Dendritic cell treated with granulocyte-macrophage colony-stimulating factor and Interleukin-4, amounts not matched to agents 40 ng/mL and 50 ng/mL, for 4 days (primary cell): Measurements from ENCODE around the gene RHOT1.
"Not testable (repeated sequence)": the region's sequence is repeated elsewhere in the genome, so short reads cannot be mapped to it uniquely, and the experiment has no call there.

Experiments used
- H3K27ac Mint-ChIP-seq: one replicate; pipeline ENCODE4 v1.8.0; 2022; ENCODE audit warnings: mild to moderate bottlenecking, mixed read lengths
- H3K27me3 Mint-ChIP-seq: one replicate; pipeline ENCODE4 v1.8.0; 2022; ENCODE audit warnings: mild to moderate bottlenecking, mixed read lengths
- H3K36me3 Mint-ChIP-seq: one replicate; pipeline ENCODE4 v1.8.0; 2022; ENCODE audit warnings: low read depth, mixed read lengths
- H3K4me1 Mint-ChIP-seq: one replicate; pipeline ENCODE4 v1.8.0; 2022; ENCODE audit warnings: low read depth, mixed read lengths
- H3K4me3 Mint-ChIP-seq: one replicate; pipeline ENCODE4 v1.8.0; 2022; ENCODE audit warnings: mild to moderate bottlenecking, moderate library complexity, mixed read lengths
- H3K9me3 Mint-ChIP-seq: one replicate; pipeline ENCODE4 v1.8.0; 2022; ENCODE audit warnings: mixed read lengths
- intact Hi-C: fragments of 100-400 bp; cut with micrococcal nuclease; formaldehyde crosslinking; loops from one replicate; pipeline ENCODE4 v1.15.0; 2022

Gene RHOT1

DNA sequence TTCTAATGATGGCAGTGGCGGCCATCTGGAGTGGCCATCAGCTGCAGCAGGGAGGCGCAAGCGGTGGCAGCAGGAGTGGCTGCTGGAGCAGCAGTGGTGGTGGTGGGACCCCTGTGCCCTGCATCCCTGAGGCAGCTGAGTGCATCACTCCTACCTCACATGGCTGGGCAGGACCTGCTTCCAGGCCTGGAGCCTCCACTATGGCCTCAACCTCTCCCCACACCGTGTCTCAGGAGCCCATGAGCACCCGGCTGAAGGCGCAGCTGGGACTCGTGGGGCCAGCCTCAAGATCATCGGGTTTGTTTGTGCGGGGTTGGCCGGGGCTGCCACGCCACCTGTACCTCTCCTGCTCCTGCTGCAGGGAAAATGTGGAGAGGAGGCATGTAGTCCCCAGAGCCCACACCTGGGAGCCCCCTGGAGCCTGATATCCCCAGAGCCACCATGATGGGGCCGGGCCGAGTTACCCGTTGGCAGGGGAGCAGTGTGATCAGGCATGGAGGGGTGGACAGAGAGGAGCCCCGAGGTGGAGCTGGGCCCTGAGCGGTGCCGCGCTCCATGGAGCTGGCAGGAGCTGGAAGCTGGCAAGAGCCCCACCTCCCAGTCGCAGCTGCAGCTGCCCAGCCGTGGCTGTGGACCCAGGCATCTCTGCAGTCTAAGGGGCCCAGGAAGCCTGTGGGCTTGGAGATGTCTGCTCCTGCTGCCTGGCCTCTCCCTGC, 16.7 kb downstream of the RHOT1 start:
- H3K27ac Mint-ChIP-seq: no peak overlapping the region
- H3K36me3 Mint-ChIP-seq: peaks cover 88% of the 10 kb centered on the region
- peaks cover 8% of the 10 kb centered on the region for H3K4me1 Mint-ChIP-seq
- H3K9me3 Mint-ChIP-seq: no peaks in the 10 kb centered on the region
- no peak overlapping the region for H3K4me3 Mint-ChIP-seq
- intact Hi-C loops: no loop called here
- no peaks in the 10 kb centered on the region for H3K27me3 Mint-ChIP-seq

DNA sequence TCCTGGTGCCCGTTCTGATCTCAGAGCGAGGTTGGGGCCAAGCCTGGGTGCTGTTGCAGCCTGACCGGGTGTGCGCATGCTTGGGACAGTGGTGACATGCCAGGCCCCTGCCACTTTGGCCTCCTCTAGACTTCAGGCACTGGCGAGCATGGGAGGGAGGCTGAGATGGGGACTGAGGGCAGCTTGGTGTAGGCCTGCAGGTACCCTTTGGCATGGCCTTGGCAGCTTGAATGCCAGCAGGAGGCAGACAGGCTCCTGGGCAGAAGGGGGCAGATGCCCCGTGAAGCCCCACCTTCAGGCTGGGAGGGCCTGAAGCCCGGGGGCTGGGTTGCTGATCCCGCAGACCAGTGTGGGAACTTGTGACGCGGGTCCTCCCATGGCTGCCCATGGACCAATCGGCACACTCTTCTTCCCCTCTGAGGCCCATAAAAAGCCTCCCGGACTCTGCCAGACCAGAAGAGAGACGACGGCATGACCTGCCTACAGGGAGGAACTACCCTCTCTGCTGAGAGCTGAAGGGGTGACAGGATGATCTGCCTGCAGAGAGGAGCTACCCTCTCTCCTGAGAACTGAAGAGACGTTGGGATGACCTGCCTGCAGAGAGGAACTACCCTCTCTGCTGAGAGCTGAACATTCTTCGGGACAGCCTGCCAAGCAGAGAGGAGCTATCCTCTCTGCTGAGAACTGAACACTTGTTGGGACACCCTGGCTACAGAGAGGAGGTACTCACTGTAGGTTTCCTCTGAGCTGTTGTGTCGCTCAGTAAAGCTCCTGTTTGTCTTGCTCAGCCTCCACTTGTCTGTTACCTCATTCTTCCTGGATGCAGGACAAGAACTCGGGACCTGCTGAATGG, 17.5 kb downstream of the RHOT1 start:
- peaks cover 8% of the 10 kb centered on the region for H3K4me1 Mint-ChIP-seq
- no peak overlapping the region for H3K4me3 Mint-ChIP-seq
- peaks cover 88% of the 10 kb centered on the region for H3K36me3 Mint-ChIP-seq
- H3K27me3 Mint-ChIP-seq: no peaks in the 10 kb centered on the region
- intact Hi-C loops: no loop called here
- H3K27ac Mint-ChIP-seq: no peak overlapping the region
- H3K9me3 Mint-ChIP-seq: no peaks in the 10 kb centered on the region

- Mint-ChIP-seq H3K4me1 (peaks cover 8% of the 10 kb centered on the region), H3K27ac (no peak overlapping the region), H3K9me3 (no peaks in the 10 kb centered on the region), H3K4me3 (no peak overlapping the region), H3K27me3 (no peaks in the 10 kb centered on the region), H3K36me3 (peaks cover 85% of the 10 kb centered on the region)
- intact Hi-C loops: no loop called here
Observed at GRCh38 chr17:32160526-32160925, 18.2 kb downstream of the RHOT1 start.

DNA sequence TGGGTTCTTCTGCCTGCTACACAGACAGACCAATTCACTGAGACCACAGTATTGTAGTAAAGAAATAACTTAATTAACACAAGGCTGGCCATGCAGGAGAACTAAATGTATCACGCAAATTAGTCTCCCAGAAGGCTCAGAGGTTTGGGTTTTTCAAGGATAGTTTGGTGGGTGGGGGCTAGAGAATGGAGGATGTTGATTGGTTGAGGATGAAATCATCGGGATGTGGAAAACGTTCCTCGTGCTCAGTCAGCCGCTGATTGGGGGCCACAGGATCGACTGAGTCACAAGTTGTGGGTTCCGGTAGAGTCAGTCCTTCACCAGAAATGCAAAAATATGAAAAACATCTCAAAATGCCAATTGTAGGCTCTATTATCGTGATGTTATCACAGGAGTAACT, 18.7 kb downstream of the RHOT1 start:
- peaks cover 8% of the 10 kb centered on the region for H3K4me1 Mint-ChIP-seq
- H3K9me3 Mint-ChIP-seq: no peaks in the 10 kb centered on the region
- H3K4me3 Mint-ChIP-seq: no peak overlapping the region
- H3K27me3 Mint-ChIP-seq: no peaks in the 10 kb centered on the region
- peaks cover 80% of the 10 kb centered on the region for H3K36me3 Mint-ChIP-seq
- intact Hi-C loops: no loop called here
- H3K27ac Mint-ChIP-seq: no peak overlapping the region

GRCh38 chr17:32161506-32162365, 19.4 kb downstream of the RHOT1 start:
- Mint-ChIP-seq H3K4me3 (no peak overlapping the region), H3K27ac (no peak overlapping the region), H3K36me3 (peaks cover 81% of the 10 kb centered on the region), H3K27me3 (no peaks in the 10 kb centered on the region), H3K4me1 (peaks cover 8% of the 10 kb centered on the region), H3K9me3 (peaks cover 7% of the 10 kb centered on the region)
- intact Hi-C loops: no loop called here

GRCh38 chr17:32174889-32175288, 32.6 kb downstream of the RHOT1 start:
- H3K27ac Mint-ChIP-seq: no peak overlapping the region
- no peaks in the 10 kb centered on the region for H3K4me1 Mint-ChIP-seq
- peaks cover 69% of the 10 kb centered on the region for H3K36me3 Mint-ChIP-seq
- H3K9me3 Mint-ChIP-seq: peaks cover 7% of the 10 kb centered on the region
- H3K4me3 Mint-ChIP-seq: no peak overlapping the region
- intact Hi-C loops: no loop called here
- H3K27me3 Mint-ChIP-seq: no peaks in the 10 kb centered on the region

DNA sequence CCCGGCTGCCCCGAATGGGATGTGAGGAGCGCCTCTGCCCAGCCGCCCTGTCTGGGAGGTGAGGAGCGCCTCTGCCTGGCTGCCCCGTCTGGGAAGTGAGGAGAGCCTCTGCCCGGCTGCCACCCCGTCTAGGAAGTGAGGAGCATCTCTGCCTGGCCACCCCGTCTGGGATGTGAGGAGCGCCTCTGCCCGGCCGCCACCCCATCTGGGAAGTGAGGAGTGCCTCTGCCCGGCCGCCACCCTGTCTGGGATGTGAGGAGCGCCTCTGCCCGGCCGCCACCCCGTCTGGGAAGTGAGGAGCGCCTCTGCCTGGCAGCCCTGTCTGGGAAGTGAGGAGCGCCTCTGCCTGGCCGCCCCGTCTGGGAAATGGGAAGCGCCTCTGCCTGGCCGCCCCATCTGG, 36.4 kb downstream of the RHOT1 start:
- H3K4me1 Mint-ChIP-seq, H3K27me3 Mint-ChIP-seq, H3K4me3 Mint-ChIP-seq, intact Hi-C loops, H3K9me3 Mint-ChIP-seq, H3K27ac Mint-ChIP-seq: not testable (repeated sequence)
- H3K36me3 Mint-ChIP-seq: peaks cover 88% of the 10 kb centered on the region

GRCh38 chr17:32179103-32179502, 36.8 kb downstream of the RHOT1 start:
- intact Hi-C loops, H3K4me3 Mint-ChIP-seq, H3K9me3 Mint-ChIP-seq, H3K27me3 Mint-ChIP-seq, H3K4me1 Mint-ChIP-seq, H3K27ac Mint-ChIP-seq: not testable (repeated sequence)
- H3K36me3 Mint-ChIP-seq: peaks cover 92% of the 10 kb centered on the region

- H3K4me1 Mint-ChIP-seq, intact Hi-C loops, H3K27ac Mint-ChIP-seq, H3K4me3 Mint-ChIP-seq, H3K27me3 Mint-ChIP-seq, H3K9me3 Mint-ChIP-seq: not testable (repeated sequence)
- H3K36me3 Mint-ChIP-seq: peaks cover 95% of the 10 kb centered on the region
Observed at GRCh38 chr17:32179526-32179925, 37.2 kb downstream of the RHOT1 start.

GRCh38 chr17:32180262-32180661, 38.0 kb downstream of the RHOT1 start:
- H3K4me1 Mint-ChIP-seq, intact Hi-C loops, H3K4me3 Mint-ChIP-seq, H3K9me3 Mint-ChIP-seq, H3K27ac Mint-ChIP-seq, H3K27me3 Mint-ChIP-seq: not testable (repeated sequence)
- H3K36me3 Mint-ChIP-seq: peaks cover 95% of the 10 kb centered on the region

DNA sequence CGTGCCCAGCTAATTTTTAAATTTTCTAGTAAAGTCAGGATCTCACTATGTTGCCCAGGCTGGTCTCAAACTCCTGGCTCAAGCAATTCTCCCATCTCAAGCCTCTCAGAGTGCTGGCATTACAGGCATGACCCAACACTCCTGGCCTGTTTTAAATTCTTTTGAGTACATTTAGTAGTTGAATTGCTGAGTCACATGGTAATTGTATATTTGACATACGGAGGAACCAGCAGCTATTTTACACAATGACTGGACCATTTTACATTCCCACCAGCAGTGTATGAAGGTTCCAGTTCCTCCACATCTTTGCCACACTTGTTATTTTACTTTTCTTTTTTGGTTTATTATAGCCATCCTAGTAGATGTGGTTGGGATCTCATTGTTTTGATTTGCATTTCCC, 43.6 kb downstream of the RHOT1 start:
- no peak overlapping the region for H3K4me3 Mint-ChIP-seq
- H3K9me3 Mint-ChIP-seq: no peaks in the 10 kb centered on the region
- H3K36me3 Mint-ChIP-seq: peaks cover 84% of the 10 kb centered on the region
- H3K4me1 Mint-ChIP-seq: no peaks in the 10 kb centered on the region
- no peaks in the 10 kb centered on the region for H3K27me3 Mint-ChIP-seq
- H3K27ac Mint-ChIP-seq: no peak overlapping the region
- intact Hi-C loops: no loop called here

GRCh38 chr17:32187271-32187670, 45.0 kb downstream of the RHOT1 start:
- Mint-ChIP-seq H3K4me3 (no peak overlapping the region), H3K9me3 (no peaks in the 10 kb centered on the region), H3K4me1 (no peaks in the 10 kb centered on the region), H3K36me3 (peaks cover 77% of the 10 kb centered on the region), H3K27me3 (no peaks in the 10 kb centered on the region), H3K27ac (no peak overlapping the region)
- intact Hi-C loops: no loop called here

- Mint-ChIP-seq H3K27me3 (no peaks in the 10 kb centered on the region), H3K36me3 (peaks cover 81% of the 10 kb centered on the region), H3K27ac (no peak overlapping the region), H3K4me3 (no peak overlapping the region), H3K9me3 (no peaks in the 10 kb centered on the region), H3K4me1 (no peaks in the 10 kb centered on the region)
- intact Hi-C loops: no loop called here
Observed at GRCh38 chr17:32189343-32189742, 47.0 kb downstream of the RHOT1 start.

DNA sequence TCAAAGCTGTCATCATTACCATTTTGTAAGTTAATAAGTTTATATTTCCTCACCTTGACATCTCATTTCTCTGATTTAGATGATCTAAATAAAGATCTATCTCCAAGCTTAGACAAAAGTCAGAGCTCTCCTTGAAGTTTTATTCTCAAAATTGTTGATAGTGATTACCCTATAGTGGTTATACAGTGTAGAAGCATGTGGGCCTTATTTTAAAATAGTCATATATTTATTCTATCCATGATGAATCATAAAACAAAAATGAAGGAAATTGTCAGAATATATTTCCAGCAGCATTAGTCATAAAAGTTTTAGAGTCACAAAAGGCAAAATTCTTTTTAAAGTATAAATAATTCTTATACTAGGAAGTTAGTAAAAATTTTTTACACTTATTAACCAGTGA, 49.0 kb downstream of the RHOT1 start:
- no peaks in the 10 kb centered on the region for H3K9me3 Mint-ChIP-seq
- intact Hi-C loops: no loop called here
- H3K27me3 Mint-ChIP-seq: no peaks in the 10 kb centered on the region
- no peak overlapping the region for H3K27ac Mint-ChIP-seq
- no peak overlapping the region for H3K4me3 Mint-ChIP-seq
- H3K4me1 Mint-ChIP-seq: no peaks in the 10 kb centered on the region
- peaks cover 81% of the 10 kb centered on the region for H3K36me3 Mint-ChIP-seq
